ENCODE results near the gene CNTNAP2. TPM values are rescaled to one million over a fixed set of nuclear protein-coding genes. Genes with fewer than 3 reads are reported as not detected.

Gene CNTNAP2
- not detected in 2 replicates for total RNA-seq

DNA sequence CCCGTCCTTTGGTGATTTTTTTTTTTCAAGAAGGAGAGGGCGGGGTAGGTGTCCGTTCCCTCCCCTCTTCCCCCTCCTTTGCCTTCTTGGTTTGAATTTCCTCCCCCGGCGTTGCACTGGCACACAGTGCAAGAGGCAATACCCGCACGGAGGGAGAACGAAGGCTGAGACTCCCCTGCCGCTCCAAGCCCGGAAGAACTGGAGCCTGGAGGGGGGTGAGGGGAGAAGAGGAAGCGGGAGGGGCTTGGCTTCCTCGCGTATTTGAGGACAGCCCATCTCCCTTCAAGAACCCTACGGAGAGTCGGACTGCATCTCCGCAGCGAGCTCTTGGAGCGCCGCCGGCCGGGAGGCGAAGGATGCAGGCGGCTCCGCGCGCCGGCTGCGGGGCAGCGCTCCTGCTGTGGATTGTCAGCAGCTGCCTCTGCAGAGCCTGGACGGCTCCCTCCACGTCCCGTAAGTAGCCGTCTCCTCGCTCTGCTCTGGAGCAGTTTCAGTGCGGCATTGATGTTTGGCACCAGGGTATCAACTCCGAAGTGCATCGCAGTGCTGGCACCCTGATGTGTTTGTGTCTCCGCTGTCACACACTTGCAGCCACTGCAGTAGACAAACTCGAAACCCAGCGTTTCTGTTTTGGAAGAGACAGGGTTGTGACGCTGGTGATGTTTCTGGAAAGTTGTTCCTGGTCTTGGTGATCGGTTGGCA is at the start of gene CNTNAP2:
Gene CNTNAP2, plus strand, starts transcription at position 281 of the 702 bp plus-strand sequence. Its CDS starts 76 bp downstream, at position 357.
- intact Hi-C loops (cut with micrococcal nuclease) = no loop called here

DNA sequence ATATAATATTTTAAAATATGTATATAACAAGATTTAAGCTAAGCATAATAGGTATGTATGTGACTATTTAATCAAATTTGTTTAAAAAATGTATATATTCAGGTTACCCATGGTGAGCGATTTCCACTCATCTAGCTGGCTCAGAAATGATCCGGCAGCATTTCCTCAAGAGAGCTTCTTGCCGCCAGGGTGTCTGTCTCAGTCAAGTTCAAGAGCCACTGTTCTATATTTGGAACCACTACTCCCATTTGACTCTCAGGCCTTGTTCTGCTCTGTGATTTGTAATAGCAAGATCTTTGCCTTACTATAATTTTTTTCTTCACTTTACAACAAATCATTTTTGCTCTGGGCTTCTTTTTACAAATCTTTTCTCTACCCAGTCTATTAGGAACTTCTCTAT is 48.7 kb upstream of the CNTNAP2 start:
- intact Hi-C loops (cut with micrococcal nuclease) = no loop called here

DNA sequence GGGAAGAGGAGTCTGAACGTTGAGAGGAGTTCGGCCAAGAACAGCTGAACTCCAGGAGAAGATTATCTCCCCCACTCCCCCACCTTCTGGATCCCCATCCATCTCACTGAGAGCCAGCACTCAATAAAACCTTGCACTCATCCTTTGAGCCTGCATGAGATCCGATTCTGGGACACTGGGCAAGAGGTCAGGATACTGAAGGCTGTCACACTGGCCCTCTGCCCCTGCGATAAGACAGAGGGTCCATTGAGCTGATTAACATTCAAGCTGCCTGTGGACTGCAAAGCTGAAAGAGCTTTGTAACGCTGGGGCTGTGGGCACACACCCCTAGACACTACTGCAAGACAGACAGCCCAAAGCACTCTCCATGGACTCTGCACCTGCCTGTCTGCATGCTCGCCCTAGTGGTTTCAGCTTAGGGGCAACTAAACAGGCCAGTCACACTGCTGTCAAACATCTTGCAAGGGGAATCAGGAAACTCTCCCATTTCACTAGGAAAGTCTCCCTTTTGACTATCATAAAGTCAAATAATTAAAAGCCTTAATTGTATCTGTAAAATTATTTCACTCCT is 42.3 kb upstream of the CNTNAP2 start:
- intact Hi-C loops (cut with micrococcal nuclease) = no loop called here

GRCh38 chr7:146076344-146076743 is 40.3 kb upstream of the CNTNAP2 start:
- intact Hi-C loops (cut with micrococcal nuclease) = no loop called here

- intact Hi-C loops (cut with micrococcal nuclease) = no loop called here
These were observed 32.5 kb upstream of the CNTNAP2 start for GRCh38 chr7:146084086-146084485.

DNA sequence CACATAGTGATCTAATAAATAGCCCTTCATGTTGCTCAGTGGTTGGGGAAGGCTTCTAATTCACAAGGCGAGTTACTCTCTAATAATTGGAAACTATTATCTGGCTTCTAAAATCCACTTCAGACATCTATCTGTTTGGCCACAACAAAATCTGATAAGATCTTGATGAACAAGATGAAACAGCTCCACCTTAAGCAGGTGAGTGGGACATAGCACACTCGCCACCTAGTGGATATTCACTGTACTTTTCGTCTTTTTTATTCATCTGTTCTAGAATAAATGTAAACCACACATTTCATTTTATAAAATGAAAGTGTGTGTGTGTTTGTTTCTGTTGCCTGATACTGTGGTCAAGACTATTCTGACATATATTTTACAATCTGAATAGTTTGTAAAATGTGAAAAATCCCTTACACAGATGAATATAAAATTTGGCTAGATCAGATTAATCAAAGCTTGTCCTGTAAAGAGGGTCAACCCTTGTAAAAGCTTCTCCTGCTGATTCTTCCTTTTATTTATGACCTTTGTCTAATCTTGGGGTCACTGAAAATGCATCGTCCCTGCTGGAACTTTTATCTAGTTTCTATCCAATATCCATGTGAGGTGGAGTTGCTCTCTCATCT is 26.5 kb upstream of the CNTNAP2 start:
- intact Hi-C loops (cut with micrococcal nuclease) = loop anchor here (5.0 kb wide), 1 partner anchor 1353 kb away; no protein-coding TSS in a partner anchor

DNA sequence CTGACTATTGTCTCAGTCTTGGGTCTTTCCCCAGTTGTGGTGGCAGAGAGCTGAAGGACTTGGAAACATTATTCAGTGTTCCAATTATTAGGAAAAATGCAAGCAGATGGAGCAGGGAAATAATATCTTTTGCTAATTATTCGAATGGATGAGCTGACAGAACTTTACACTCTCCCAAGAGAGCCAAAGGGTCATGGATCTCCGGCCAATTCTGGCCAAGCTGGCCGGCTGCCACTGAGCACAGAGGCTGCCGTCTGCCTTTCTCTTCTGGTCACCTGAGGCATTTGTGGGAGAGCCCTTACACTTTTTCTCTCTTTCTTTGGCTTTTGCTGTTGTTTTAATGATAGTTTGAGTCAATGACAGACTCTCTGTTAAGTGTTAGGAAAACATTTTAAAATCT is 22.2 kb upstream of the CNTNAP2 start:
- intact Hi-C loops (cut with micrococcal nuclease) = loop anchor here (5.0 kb wide), 1 partner anchor 1357 kb away; no protein-coding TSS in a partner anchor

DNA sequence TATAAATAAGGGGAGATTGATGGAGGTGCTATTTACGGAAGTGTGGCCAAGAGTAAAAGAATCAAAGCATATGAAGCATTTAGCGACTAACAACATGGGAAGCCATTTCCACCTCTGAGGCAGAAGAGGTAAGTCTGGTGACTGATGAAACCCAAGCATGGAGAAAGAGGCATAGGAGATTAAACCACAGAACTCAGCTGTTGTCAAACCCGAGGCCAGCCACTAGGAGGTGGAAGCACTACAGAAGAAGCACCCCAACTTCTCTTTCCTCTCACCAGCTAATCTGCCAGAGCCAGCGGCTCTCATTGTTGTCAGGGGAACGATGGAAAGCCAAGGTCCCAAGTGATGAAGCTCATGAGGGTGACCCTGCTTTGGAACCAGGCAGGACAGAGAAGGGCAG is 19.6 kb upstream of the CNTNAP2 start:
- intact Hi-C loops (cut with micrococcal nuclease) = no loop called here

DNA sequence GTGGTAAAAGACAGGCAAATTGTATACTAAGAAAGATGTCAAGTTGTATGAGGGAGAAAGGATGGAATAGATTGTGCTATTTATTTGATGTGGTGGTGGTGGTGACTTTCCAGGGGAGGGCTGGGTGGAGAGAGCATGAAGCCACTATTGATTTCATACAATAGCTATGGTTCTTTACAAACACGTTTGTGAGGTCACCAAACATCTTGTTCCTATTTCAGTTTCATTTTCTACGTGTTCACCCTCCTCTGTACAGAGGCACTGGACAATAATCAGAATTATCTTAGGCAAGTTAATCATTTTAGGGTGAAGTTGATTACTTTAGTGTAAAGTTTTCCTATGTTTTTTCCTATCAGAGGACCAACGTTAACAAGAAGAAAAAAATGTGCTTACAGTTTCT is 10.3 kb upstream of the CNTNAP2 start:
- intact Hi-C loops (cut with micrococcal nuclease) = no loop called here

GRCh38 chr7:146112755-146113154 is 3.8 kb upstream of the CNTNAP2 start:
- intact Hi-C loops (cut with micrococcal nuclease) = no loop called here

- intact Hi-C loops (cut with micrococcal nuclease) = no loop called here
These were observed 1.1 kb upstream of the CNTNAP2 start for GRCh38 chr7:146115548-146115850.

DNA sequence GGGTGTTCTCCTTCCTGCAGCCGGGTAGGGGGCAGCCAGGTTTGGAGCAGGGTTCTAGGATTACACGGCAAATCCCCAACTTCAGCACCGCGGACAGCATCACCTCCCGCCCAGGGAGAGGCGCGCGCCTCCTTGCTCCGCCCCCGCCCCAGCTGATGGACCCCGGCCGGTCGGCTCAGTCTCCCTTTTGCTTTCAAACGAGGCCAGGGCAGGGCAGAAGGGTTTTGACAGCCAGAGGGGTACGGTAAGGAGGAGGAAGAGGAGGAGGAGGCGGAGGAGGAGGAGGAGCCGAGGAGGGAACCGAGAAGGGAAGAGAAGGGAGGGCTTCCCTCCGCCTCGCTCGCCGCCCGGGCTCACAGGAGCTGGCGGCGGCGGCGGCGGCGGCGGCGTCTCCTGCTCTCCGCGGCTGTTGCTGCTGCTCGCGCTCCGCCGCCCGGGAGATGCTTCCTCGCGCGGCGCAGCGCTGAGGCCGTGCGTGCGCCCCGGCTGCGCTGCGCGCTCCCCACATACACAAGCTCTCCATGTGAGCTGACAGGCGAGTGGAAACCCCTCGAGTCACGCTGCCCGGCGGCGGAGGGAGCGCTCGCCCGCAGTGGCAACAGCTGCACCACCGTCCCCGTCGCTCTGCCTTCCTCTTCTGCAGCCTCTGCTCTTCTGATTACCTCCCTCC is 615 bp upstream of the CNTNAP2 start:
- intact Hi-C loops (cut with micrococcal nuclease) = no loop called here

- intact Hi-C loops (cut with micrococcal nuclease) = no loop called here
These were observed 975 bp downstream of the CNTNAP2 start for GRCh38 chr7:146117576-146117975.

GRCh38 chr7:146119002-146119401 is 2.4 kb downstream of the CNTNAP2 start:
- intact Hi-C loops (cut with micrococcal nuclease) = no loop called here

- intact Hi-C loops (cut with micrococcal nuclease) = no loop called here
These were observed 7.1 kb downstream of the CNTNAP2 start for GRCh38 chr7:146123715-146124114.

GRCh38 chr7:146126767-146127509 is 10.3 kb downstream of the CNTNAP2 start:
- intact Hi-C loops (cut with micrococcal nuclease) = no loop called here

DNA sequence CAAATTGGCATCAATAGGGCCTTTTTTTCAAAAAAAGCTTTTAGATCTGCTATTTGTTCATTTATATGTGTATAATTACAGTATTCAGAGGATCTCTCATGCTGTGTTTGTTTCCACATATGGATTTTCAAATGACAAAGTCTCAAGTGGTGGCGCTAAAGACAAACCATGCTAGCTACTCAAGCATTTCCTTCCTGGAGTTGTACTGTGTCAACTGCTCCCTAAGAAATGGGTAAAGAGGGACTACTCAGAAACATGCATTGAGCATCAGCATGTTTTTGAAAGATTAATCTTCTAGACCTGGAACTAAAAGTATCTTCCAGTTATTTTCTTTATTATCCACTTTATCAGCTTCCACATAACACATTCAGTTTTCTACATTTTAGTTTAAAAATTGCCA is 12.7 kb downstream of the CNTNAP2 start:
- intact Hi-C loops (cut with micrococcal nuclease) = no loop called here

GRCh38 chr7:146129997-146130396 is 13.4 kb downstream of the CNTNAP2 start:
- intact Hi-C loops (cut with micrococcal nuclease) = no loop called here

DNA sequence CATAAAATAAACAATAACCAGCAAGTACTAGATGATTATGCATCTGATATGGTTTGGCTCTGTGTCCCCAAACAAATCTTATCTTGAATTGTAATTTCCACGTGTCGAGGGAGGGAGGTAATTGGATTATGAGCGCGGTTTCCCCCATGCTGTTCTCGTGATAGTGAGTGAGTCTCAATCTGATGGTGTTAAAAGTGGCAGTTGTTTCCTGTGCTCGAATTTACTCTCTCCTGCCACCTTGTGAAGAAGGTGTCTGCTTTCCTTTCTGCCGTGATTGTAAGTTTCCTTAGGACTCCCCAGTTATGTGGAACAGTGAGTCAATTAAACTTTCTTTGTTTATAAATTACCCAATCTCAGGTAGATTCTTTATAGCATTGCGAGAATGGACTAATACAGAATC is 15.1 kb downstream of the CNTNAP2 start:
- intact Hi-C loops (cut with micrococcal nuclease) = no loop called here

DNA sequence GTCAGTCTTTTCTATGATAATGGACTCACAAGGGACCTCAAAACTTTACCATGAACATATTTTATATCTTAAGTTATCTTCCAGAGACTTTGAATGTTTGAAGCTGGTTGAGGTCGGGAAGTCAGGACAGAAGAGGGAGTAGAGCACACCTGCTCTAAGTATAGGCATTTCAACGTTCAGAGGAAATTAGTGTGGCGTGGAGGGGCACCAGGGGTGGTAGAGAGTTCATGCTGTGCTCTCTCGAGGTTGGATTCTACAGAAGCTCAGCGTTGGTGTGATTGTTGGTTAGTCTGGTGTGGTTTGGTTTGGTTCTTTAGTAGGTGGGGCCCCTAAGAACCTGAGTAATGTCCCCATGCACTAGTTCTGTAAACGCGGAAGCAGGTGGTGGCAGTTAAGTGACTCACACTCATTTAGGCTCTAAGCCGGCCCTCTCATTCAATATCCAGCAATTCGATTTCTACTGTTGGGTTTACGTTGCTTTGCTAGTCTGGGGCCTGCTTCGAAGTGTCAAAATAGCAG is 19.8 kb downstream of the CNTNAP2 start:
- intact Hi-C loops (cut with micrococcal nuclease) = no loop called here

GRCh38 chr7:146138926-146139325 is 22.3 kb downstream of the CNTNAP2 start:
- intact Hi-C loops (cut with micrococcal nuclease) = no loop called here

Measured in T-helper 1 cell treated with Interleukin-12 subunit alpha and Interleukin-12 subunit beta and Interleukin-4 antibody, amounts not matched to agents 30 ng/mL and 1 ng/mL, for 36 hours (primary cell).